Gastroesophageal sphincter (tissue), 4 donors: ENCODE measurements around the gene LAMA3. TPM values are rescaled to one million over a fixed set of nuclear protein-coding genes. Genes with fewer than 3 reads are reported as not detected.
A peak's percentile ranks its signal among the peaks of the same experiment; 100 is the strongest.

Experiments
- ATAC-seq: fragments of 150-250 bp; one replicate; pipeline ENCODE4 v1.9.1; 2016; ENCODE audit warnings: mild to moderate bottlenecking, moderate library complexity
- H3K27ac ChIP-seq, 4 donors: fragments of 200-600 bp; sonication (generic) in 3 of 4; 1 replicate in 3 of 4; 2 replicates in 1 of 4; pipeline ENCODE4 v1.5.1; 2016 to 2019
- H3K27me3 ChIP-seq: fragments of 200-600 bp; sonication (generic); one replicate; pipeline ENCODE4 v1.5.1; 2019
- H3K36me3 ChIP-seq, 2 donors: fragments of 200-600 bp; sonication (generic); one replicate each; pipeline ENCODE4 v1.5.1; 2019; ENCODE audit warnings: control low read depth in 1 of 2
- H3K4me1 ChIP-seq, 3 donors: fragments of 200-600 bp; sonication (generic); 1 replicate in 2 of 3; 2 replicates in 1 of 3; pipeline ENCODE4 v1.5.1; 2016 to 2019; ENCODE audit warnings: control low read depth in 2 of 3
- H3K4me3 ChIP-seq, 2 donors: fragments of 200-600 bp; sonication (generic); one replicate each; pipeline ENCODE4 v1.5.1; 2019; ENCODE audit warnings: mild to moderate bottlenecking in 1 of 2, moderate library complexity in 1 of 2
- H3K9me3 ChIP-seq, 3 donors: fragments of 200-600 bp; sonication (generic); one replicate each; pipeline ENCODE4 v1.5.1; 2017 to 2019; ENCODE audit warnings: control low read depth in 2 of 3
- CTCF ChIP-seq, 4 experiments: fragments of 200-600 bp in 2 of 4; fragments of 450-650 bp in 2 of 4; sonication (generic) in 1 of 4; IDR thresholded peaks; one replicate each; pipeline ENCODE4 v1.5.1; 2017 to 2019; ENCODE audit warnings: antibody characterized with exemption in 4 of 4, mild to moderate bottlenecking in 2 of 4, moderate library complexity in 2 of 4
- EP300 ChIP-seq: sonication (generic); formaldehyde crosslinking; IDR thresholded peaks from one replicate; pipeline ENCODE4 v1.6.1; 2017; ENCODE audit warnings: antibody characterized with exemption, mild to moderate bottlenecking
- POLR2A ChIP-seq, 2 donors: fragments of 450-650 bp; IDR thresholded peaks; one replicate each; pipeline ENCODE4 v1.6.1; 2017; ENCODE audit warnings: antibody characterized with exemption in 2 of 2, mild to moderate bottlenecking in 2 of 2, moderate library complexity in 1 of 2
- POLR2AphosphoS5 ChIP-seq: sonication (generic); formaldehyde crosslinking; IDR thresholded peaks from one replicate; pipeline ENCODE4 v1.6.1; 2017; ENCODE audit warnings: antibody characterized with exemption
- WGBS, 2 donors: methylation state at CpG; one replicate each; pipeline ENCODE4 v1.1.5; 2018; ENCODE audit warnings: low coverage in 1 of 2; 5-methylcytosine and 5-hydroxymethylcytosine counted together
- total RNA-seq, 4 donors: library from RNA; depleted of rRNA; stranded (reverse); fragments of >200 nt; gene quantifications; one replicate each; pipeline ENCODE4 v1.1.0, GENCODE V29; 2016

Gene LAMA3
- total RNA-seq, 4 donors from 2014 or later: 8.3 to 13.5 (median 9.5) TPM

DNA sequence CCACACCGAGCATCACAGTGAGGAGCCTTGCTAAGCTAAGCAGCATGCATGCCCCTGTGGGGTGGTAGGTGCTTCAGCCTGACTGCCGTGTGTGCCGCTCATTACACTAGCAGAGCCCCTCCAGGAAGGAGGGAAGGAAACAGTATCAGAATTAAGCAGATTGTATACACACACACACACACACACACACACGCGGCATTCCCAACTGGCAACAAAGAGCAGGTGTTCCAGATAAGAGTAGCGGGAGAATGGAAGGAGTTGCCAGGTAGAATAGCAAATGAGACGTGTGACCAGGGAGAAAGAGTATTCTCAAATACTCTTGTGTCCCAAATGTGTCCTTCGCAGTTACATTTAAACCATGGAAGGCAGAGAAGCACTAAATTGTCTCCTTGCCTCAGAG, 277.7 kb downstream of the LAMA3 start:
- H3K4me1 ChIP-seq: peaks cover 0 to 20% (median 4%) of the 10 kb centered on the region in 3 donors
- H3K9me3 ChIP-seq: no peaks in the 10 kb centered on the region
- no peak for ATAC-seq
- no peaks in the 10 kb centered on the region for H3K27me3 ChIP-seq
- H3K4me3 ChIP-seq: no peak overlapping the region
- TF ChIP-seq EP300 (no peak), POLR2AphosphoS5 (no peak), CTCF (IDR thresholded peaks at IDR 0.05) (no peak), POLR2A (IDR thresholded peaks at IDR 0.05) (no peak)
- H3K27ac ChIP-seq: no peak overlapping the region
- WGBS, 2 donors: 86 to 90% methylated on average over 2 to 8 of the region's 8 CpGs
- H3K36me3 ChIP-seq: no peaks in the 10 kb centered on the region

- peak; percentile 22 for ATAC-seq
- WGBS, 2 donors: 50 to 100% methylated on average over 1 of the region's 9 CpGs
- no peaks in the 10 kb centered on the region for H3K27me3 ChIP-seq
- no peak overlapping the region for H3K27ac ChIP-seq
- no peaks in the 10 kb centered on the region for H3K36me3 ChIP-seq
- H3K9me3 ChIP-seq: no peaks in the 10 kb centered on the region
- no peak overlapping the region for H3K4me3 ChIP-seq
- H3K4me1 ChIP-seq: peaks cover 0 to 20% (median 4%) of the 10 kb centered on the region in 3 donors
- no peak for TF ChIP-seq EP300
- no peak for TF ChIP-seq CTCF (IDR thresholded peaks at IDR 0.05)
- TF ChIP-seq POLR2AphosphoS5: no peak
Observed at GRCh38 chr18:23967321-23968089, 278.3 kb downstream of the LAMA3 start.

- 100% methylated on average over 2 of the region's 4 CpGs; no CpG with 5 or more reads in 1 of the 2 donors for WGBS, 2 donors
- Histone ChIP-seq H3K27ac (no peak overlapping the region), H3K4me3 (no peak overlapping the region), H3K4me1 (peaks cover 0 to 20% (median 4%) of the 10 kb centered on the region in 3 donors), H3K9me3 (no peaks in the 10 kb centered on the region), H3K27me3 (no peaks in the 10 kb centered on the region), H3K36me3 (no peaks in the 10 kb centered on the region)
- TF ChIP-seq POLR2AphosphoS5 (no peak), POLR2A (IDR thresholded peaks at IDR 0.05) (no peak), CTCF (IDR thresholded peaks at IDR 0.05) (no peak), EP300 (no peak)
- no peak for ATAC-seq
Observed at GRCh38 chr18:23968638-23969604, 279.7 kb downstream of the LAMA3 start.

DNA sequence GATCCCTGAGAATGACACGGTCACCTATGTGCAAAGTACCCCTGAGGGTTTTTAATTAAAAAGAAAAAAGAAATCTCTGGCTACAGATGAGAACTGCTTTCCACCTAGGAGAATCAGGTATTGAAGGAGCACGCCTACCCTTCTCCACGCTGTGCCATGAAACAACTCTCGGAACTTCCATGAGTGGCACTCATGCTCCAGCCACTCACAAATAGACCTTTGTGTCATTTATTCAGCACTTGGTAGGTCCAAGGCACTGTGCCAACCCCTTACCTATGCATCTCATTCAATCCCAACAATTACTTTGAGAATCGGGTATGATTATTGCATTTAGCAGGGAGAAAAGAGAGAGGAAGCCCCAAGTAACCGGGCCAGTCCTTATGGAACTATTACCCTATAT, 280.4 kb downstream of the LAMA3 start:
- ATAC-seq: no peak
- WGBS, 2 donors: 89 to 93% methylated on average over 5 to 6 of the region's 6 CpGs
- peaks cover 0 to 15% (median 4%) of the 10 kb centered on the region in 3 donors for H3K4me1 ChIP-seq
- TF ChIP-seq POLR2A (IDR thresholded peaks at IDR 0.05) (no peak), CTCF (IDR thresholded peaks at IDR 0.05) (no peak), POLR2AphosphoS5 (no peak), EP300 (no peak)
- H3K27ac ChIP-seq: no peak overlapping the region
- H3K36me3 ChIP-seq: no peaks in the 10 kb centered on the region
- no peaks in the 10 kb centered on the region for H3K9me3 ChIP-seq
- no peak overlapping the region for H3K4me3 ChIP-seq
- H3K27me3 ChIP-seq: no peaks in the 10 kb centered on the region
